GM12878 (cell line): ENCODE measurements around the gene BEX1. TPM values are rescaled to one million over a fixed set of nuclear protein-coding genes. Genes with fewer than 3 reads are reported as not detected.

Source experiments
- ATAC-seq: fragments of 200-7000 bp; cut with Tn5 transposase; 3 replicates; pipeline ENCODE4 v1.9.1; 2020; ENCODE audit warnings: mild to moderate bottlenecking, moderate library complexity
- BruUV-seq: library from RNA; stranded (reverse); fragments of 400-500 nt; replicated peaks from 2 replicates; lab custom pipeline; 2021; lab: Mats Ljungman, UMichigan
- CTCF ChIA-PET: fragments of 300-600 bp; sonication (Branson Sonifier 250); formaldehyde crosslinking; extraction: SDS; loops from one replicate; lab custom pipeline; 2021; ENCODE audit warnings: inconsistent platforms; lab: Yijun Ruan, JAX
- POLR2A ChIA-PET: fragments of 350-600 bp; formaldehyde crosslinking; extraction: SDS; loops from one replicate; lab custom pipeline; 2021; ENCODE audit warnings: inconsistent platforms; lab: Charles Lee
- RAD21 ChIA-PET: fragments of 300-600 bp; sonication (Branson Sonifier 250); formaldehyde crosslinking; loops from one replicate; lab custom pipeline; 2023; ENCODE audit warnings: antibody characterized with exemption; ENCODE audit not compliant: unreplicated experiment; lab: Charles Lee
- SMC1A ChIA-PET: fragments of 300-600 bp; sonication (Branson Sonifier 250); formaldehyde crosslinking; loops from one replicate; lab custom pipeline; 2023; ENCODE audit not compliant: unreplicated experiment, uncharacterized antibody; lab: Charles Lee
- DNase-seq: peaks from one replicate; pipeline ENCODE4 v3.0.0-alpha.2; 2011; ENCODE audit warnings: low read depth, low spot score
- FAIRE-seq: peaks from 3 replicates; lab custom pipeline; 2011; peaks lifted over from hg19 to GRCh38; lab: Jason Lieb, UNC
- H2AFZ ChIP-seq: 2 replicates; pipeline ENCODE4 v1.6.0; 2011; ENCODE audit warnings: low read depth, low read length, control low read depth; ENCODE audit not compliant: control insufficient read depth
- H3K27ac ChIP-seq: 2 replicates; pipeline ENCODE4 v1.5.1; 2011; ENCODE audit warnings: control low read depth; ENCODE audit not compliant: control insufficient read depth, insufficient read depth
- H3K27me3 ChIP-seq, 2 experiments: replicated peaks in 1 of 2; 2 replicates each; pipeline versions ENCODE4 v1.6.0 to v1.6.1; 2011; ENCODE audit warnings: low read length in 1 of 2; ENCODE audit not compliant: control insufficient read depth in 2 of 2, insufficient read depth in 2 of 2
- H3K36me3 ChIP-seq, 2 experiments: 2 replicates each; pipeline ENCODE4 v1.5.1; 2011; ENCODE audit warnings: low read length in 1 of 2; ENCODE audit not compliant: control insufficient read depth in 2 of 2, insufficient read depth in 2 of 2
- H3K4me1 ChIP-seq: 2 replicates; pipeline ENCODE4 v1.6.1; 2011; ENCODE audit warnings: mild to moderate bottlenecking, low read length, moderate library complexity, mixed read lengths; ENCODE audit not compliant: control insufficient read depth, insufficient read depth
- H3K4me2 ChIP-seq: 2 replicates; pipeline ENCODE4 v1.6.0; 2011; ENCODE audit warnings: control low read depth; ENCODE audit not compliant: control insufficient read depth, insufficient read depth
- H3K4me3 ChIP-seq: fragments of 200-600 bp; sonication (generic); 2 replicates; pipeline ENCODE4 v1.5.1; 2016
- H3K79me2 ChIP-seq: 2 replicates; pipeline ENCODE4 v1.6.0; 2011; ENCODE audit warnings: low read length; ENCODE audit not compliant: control insufficient read depth, insufficient read depth
- H3K9ac ChIP-seq: 2 replicates; pipeline ENCODE4 v1.8.0; 2011; ENCODE audit warnings: low read length, control low read depth, mixed read lengths; ENCODE audit not compliant: control insufficient read depth, insufficient read depth
- H3K9me3 ChIP-seq: replicated peaks from 3 replicates; pipeline ENCODE4 v1.5.1; 2011; ENCODE audit warnings: mild to moderate bottlenecking, low read length; ENCODE audit not compliant: control insufficient read depth, insufficient read depth
- H4K20me1 ChIP-seq: 2 replicates; pipeline ENCODE4 v1.6.0; 2011; ENCODE audit not compliant: control insufficient read depth, insufficient read depth
- CEBPB ChIP-seq, 2 experiments: fragments of 150-350 bp in 1 of 2; IDR thresholded peaks; 2 replicates each; pipeline ENCODE4 v1.6.1; 2012 to 2014; ENCODE audit warnings: low read depth in 2 of 2, low read length in 2 of 2, borderline replicate concordance in 1 of 2, inconsistent platforms in 1 of 2
- CHD4 ChIP-seq: fragments of 200-600 bp; sonication (generic); IDR thresholded peaks from 2 replicates; pipeline ENCODE4 v1.6.1; 2016; ENCODE audit warnings: mild to moderate bottlenecking
- ETV6 ChIP-seq, 2 experiments: fragments of 450-650 bp in 1 of 2; IDR thresholded peaks in 1 of 2; conservative IDR thresholded peaks in 1 of 2; 2 replicates each; pipeline ENCODE4 v1.6.1; 2014; ENCODE audit warnings: antibody characterized with exemption in 1 of 2, borderline replicate concordance in 1 of 2, low read depth in 1 of 2, mild to moderate bottlenecking in 1 of 2, moderate library complexity in 1 of 2
- MEF2A ChIP-seq: IDR thresholded peaks from 2 replicates; pipeline ENCODE4 v1.6.1; 2011; ENCODE audit warnings: low read depth, mild to moderate bottlenecking, low read length, moderate library complexity; ENCODE audit not compliant: insufficient read depth
- NR2C1 ChIP-seq: fragments of 450-650 bp; IDR thresholded peaks from 2 replicates; pipeline ENCODE4 v1.6.1; 2017; ENCODE audit warnings: antibody characterized with exemption, mild to moderate bottlenecking, moderate library complexity
- RBBP5 ChIP-seq: fragments of 200-600 bp; sonication (generic); conservative IDR thresholded peaks from 2 replicates; pipeline ENCODE4 v1.6.1; 2016
- RFX5 ChIP-seq: IDR thresholded peaks from 2 replicates; pipeline ENCODE4 v1.6.1; 2011; ENCODE audit warnings: low read depth, low read length, improper control_type of control experiment
- SIX5 ChIP-seq: IDR thresholded peaks from 2 replicates; pipeline ENCODE4 v1.6.1; 2011; ENCODE audit warnings: mild to moderate bottlenecking, low read depth, low read length, moderate library complexity; ENCODE audit not compliant: severe bottlenecking
- SP1 ChIP-seq: IDR thresholded peaks from one replicate; pipeline ENCODE4 v1.6.1; 2011; ENCODE audit warnings: low read depth, low read length
- SPI1 ChIP-seq: IDR thresholded peaks from 2 replicates; pipeline ENCODE4 v1.6.1; 2011; ENCODE audit warnings: low read depth, mild to moderate bottlenecking, low read length, moderate library complexity, borderline replicate concordance; ENCODE audit not compliant: insufficient read depth
- STAT1 ChIP-seq: fragments of 450-650 bp; conservative IDR thresholded peaks from 2 replicates; pipeline ENCODE4 v1.6.1; 2014; ENCODE audit warnings: antibody characterized with exemption, mild to moderate bottlenecking
- in situ Hi-C: fragments of 300-500 bp; cut with MboI; formaldehyde crosslinking; loops from 9 replicates; pipeline ENCODE4 v1.14.3; 2018; ENCODE audit warnings: mixed read lengths
- intact Hi-C: fragments of 100-400 bp; cut with micrococcal nuclease; formaldehyde crosslinking; loops from one replicate; pipeline ENCODE4 v1.14.2; 2022; ENCODE audit not compliant: unreplicated experiment
- polyA plus RNA-seq, 11 experiments: library from polyadenylated mRNA; depleted of rRNA in 4 of 11; unstranded in 6 of 11; stranded (reverse) in 5 of 11; fragments of >200 nt; fragmentation: Nextera tagmentation in 4 of 11; fragmentation: Illumina TruSeq in 1 of 11; extraction: Ambion mirVana in 4 of 11; extraction: Trizol in 1 of 11; gene quantifications; 1 replicate in 1 of 11; 2 replicates in 10 of 11; pipeline versions ENCODE4 v1.2.1 to v1.2.3, GENCODE V29; 2011 to 2016; ENCODE audit warnings: inconsistent platforms in 2 of 11, missing spikeins in 2 of 11, low read depth in 1 of 11
- total RNA-seq, 4 experiments: library from RNA; depleted of rRNA in 3 of 4; stranded (reverse); fragments of >200 nt in 3 of 4; fragmentation: Illumina TruSeq in 1 of 4; extraction: Trizol in 1 of 4; gene quantifications; 2 replicates each; pipeline versions ENCODE4 v1.2.1 to v1.2.3, GENCODE V29; 2013 to 2021
- TF ChIP-seq, protein P1 (sequence below): IDR thresholded peaks from 2 replicates; pipeline ENCODE4 v1.6.1; 2012; ENCODE audit warnings: low read depth, low read length, improper control_type of control experiment
- TF ChIP-seq, protein P2 (sequence below): fragments of 450-650 bp; formaldehyde crosslinking; IDR thresholded peaks from 2 replicates; pipeline ENCODE4 v1.5.0; 2022; ENCODE audit warnings: mild to moderate bottlenecking, missing genetic modification characterization
- TF ChIP-seq, protein P3 (sequence below): IDR thresholded peaks from 2 replicates; pipeline ENCODE4 v1.6.1; 2011; ENCODE audit warnings: low read depth, low read length, improper control_type of control experiment, borderline replicate concordance
- TF ChIP-seq, protein P4 (sequence below): IDR thresholded peaks from 2 replicates; pipeline ENCODE4 v1.6.1; 2011; ENCODE audit warnings: low read depth, mild to moderate bottlenecking, low read length, moderate library complexity, borderline replicate concordance; ENCODE audit errors: extremely low read depth

The BEX1 gene
- total and polyA plus RNA-seq, 10 of the 15 experiments (the other 5 are each of a cell fraction or from before 2014, with no cell fraction given): 0.19 to 3.8 TPM; not detected in 8

DNA sequence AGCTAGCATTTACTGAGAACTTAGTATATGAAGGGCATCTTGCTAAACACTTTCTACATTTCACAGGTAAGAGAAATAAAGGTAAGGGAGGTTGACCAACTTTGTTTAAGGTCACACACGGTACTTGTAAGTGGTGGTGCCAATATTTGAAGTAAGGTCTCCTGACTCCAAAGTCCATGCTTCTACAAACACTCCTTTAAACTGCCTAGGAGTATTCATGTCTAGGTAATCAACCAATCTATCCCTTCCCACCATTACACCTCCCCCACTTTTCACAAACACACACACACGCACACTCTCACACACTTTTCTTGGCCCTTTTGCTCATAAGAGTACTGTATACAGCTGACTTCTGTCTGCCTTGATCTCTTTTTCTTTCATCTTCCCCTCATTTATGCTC, 7.1 kb downstream of the BEX1 start (continued):
- TF ChIP-seq, protein P1, sequence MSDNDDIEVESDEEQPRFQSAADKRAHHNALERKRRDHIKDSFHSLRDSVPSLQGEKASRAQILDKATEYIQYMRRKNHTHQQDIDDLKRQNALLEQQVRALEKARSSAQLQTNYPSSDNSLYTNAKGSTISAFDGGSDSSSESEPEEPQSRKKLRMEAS: no peak
- TF ChIP-seq SPI1: no peak
- TF ChIP-seq RFX5: no peak
- TF ChIP-seq, protein P2, sequence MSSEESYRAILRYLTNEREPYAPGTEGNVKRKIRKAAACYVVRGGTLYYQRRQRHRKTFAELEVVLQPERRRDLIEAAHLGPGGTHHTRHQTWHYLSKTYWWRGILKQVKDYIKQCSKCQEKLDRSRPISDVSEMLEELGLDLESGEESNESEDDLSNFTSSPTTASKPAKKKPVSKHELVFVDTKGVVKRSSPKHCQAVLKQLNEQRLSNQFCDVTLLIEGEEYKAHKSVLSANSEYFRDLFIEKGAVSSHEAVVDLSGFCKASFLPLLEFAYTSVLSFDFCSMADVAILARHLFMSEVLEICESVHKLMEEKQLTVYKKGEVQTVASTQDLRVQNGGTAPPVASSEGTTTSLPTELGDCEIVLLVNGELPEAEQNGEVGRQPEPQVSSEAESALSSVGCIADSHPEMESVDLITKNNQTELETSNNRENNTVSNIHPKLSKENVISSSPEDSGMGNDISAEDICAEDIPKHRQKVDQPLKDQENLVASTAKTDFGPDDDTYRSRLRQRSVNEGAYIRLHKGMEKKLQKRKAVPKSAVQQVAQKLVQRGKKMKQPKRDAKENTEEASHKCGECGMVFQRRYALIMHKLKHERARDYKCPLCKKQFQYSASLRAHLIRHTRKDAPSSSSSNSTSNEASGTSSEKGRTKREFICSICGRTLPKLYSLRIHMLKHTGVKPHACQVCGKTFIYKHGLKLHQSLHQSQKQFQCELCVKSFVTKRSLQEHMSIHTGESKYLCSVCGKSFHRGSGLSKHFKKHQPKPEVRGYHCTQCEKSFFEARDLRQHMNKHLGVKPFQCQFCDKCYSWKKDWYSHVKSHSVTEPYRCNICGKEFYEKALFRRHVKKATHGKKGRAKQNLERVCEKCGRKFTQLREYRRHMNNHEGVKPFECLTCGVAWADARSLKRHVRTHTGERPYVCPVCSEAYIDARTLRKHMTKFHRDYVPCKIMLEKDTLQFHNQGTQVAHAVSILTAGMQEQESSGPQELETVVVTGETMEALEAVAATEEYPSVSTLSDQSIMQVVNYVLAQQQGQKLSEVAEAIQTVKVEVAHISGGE (CRISPR knock-in tag): no peak
- TF ChIP-seq CEBPB (IDR thresholded peaks at IDR 0.05; ENCODE audit: borderline replicate concordance in 1 of 2, low read depth in 2 of 2, low read length in 2 of 2): no peak
- no peak for TF ChIP-seq SIX5
- TF ChIP-seq, protein P3, sequence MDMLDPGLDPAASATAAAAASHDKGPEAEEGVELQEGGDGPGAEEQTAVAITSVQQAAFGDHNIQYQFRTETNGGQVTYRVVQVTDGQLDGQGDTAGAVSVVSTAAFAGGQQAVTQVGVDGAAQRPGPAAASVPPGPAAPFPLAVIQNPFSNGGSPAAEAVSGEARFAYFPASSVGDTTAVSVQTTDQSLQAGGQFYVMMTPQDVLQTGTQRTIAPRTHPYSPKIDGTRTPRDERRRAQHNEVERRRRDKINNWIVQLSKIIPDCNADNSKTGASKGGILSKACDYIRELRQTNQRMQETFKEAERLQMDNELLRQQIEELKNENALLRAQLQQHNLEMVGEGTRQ: no peak
- TF ChIP-seq RBBP5: no peak
- no peak for TF ChIP-seq CHD4

DNA sequence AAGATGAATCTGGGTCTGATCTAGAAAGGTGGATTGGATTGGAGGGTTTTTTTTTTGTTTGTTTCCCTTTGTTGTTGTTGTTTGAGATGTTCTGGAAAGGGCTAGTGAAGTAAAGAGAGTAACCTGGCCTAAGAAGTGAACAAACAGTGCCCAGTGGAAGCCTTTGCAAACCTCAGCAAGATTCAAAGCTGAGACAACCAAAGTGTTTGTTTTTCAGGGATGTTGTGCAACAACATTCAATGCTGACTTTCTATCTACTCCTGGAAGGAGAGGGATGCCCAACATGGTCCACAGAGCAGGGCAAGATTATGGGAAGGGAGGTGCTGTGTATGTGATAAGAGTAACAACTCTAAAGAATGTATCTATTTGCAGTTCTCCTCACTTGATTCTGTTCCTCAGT, 11.3 kb downstream of the BEX1 start:
- no peak for ATAC-seq
- SMC1A ChIA-PET: no interaction called here
- RAD21 ChIA-PET: no interaction called here
- no peak for TF ChIP-seq NR2C1
- TF ChIP-seq SP1: no peak
- TF ChIP-seq, protein P4, sequence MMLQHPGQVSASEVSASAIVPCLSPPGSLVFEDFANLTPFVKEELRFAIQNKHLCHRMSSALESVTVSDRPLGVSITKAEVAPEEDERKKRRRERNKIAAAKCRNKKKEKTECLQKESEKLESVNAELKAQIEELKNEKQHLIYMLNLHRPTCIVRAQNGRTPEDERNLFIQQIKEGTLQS: no peak
- TF ChIP-seq, protein P1: no peak
- no peak for TF ChIP-seq STAT1
- TF ChIP-seq ETV6 (conservative IDR thresholded peaks at IDR 0.05 in 1 of 2, IDR thresholded peaks at IDR 0.05 in 1 of 2; ENCODE audit: borderline replicate concordance in 1 of 2, low read depth in 1 of 2): no peak
- no peak for TF ChIP-seq MEF2A

More for the DNA sequence above, 11.3 kb downstream of the BEX1 start:
- no peak overlapping the region for H2AFZ ChIP-seq
- ChIA-PET CTCF (no interaction called here), POLR2A (no interaction called here)
- no peaks in the 10 kb centered on the region for H3K4me1 ChIP-seq
- no peak overlapping the region for H3K9ac ChIP-seq
- H3K27me3 ChIP-seq: no peaks in the 10 kb centered on the region
- no peak overlapping the region for H3K4me3 ChIP-seq
- no peak overlapping the region for H3K4me2 ChIP-seq
- no peaks in the 10 kb centered on the region for H4K20me1 ChIP-seq
- no peaks in the 10 kb centered on the region for H3K79me2 ChIP-seq
- intact Hi-C loops (no loop called here), in situ Hi-C loops (no loop called here)
- no peaks in the 10 kb centered on the region for H3K36me3 ChIP-seq
- no peak for FAIRE-seq
- no peak for DNase-seq
- H3K27ac ChIP-seq: no peak overlapping the region
- no peaks in the 10 kb centered on the region for H3K9me3 ChIP-seq
- BruUV-seq: no TSS peak
